NCI-H510A (cell line): ENCODE results near the gene BCORL1.

ENCODE experiments used
- DNase-seq: peaks from one replicate; lab custom pipeline; 2025; lab: John Stamatoyannopoulos, UW

Gene BCORL1

GRCh38 chrX:129965166-129965565 is 17.3 kb upstream of the BCORL1 start:
- no peak for DNase-seq

- no peak for DNase-seq
Observed at GRCh38 chrX:129968968-129969367, 13.5 kb upstream of the BCORL1 start.

GRCh38 chrX:129976441-129976840 is 6.0 kb upstream of the BCORL1 start:
- DNase-seq: no peak

GRCh38 chrX:129979207-129979920 is 3.1 kb upstream of the BCORL1 start:
- DNase-seq: no peak

GRCh38 chrX:129980001-129980401 is 2.4 kb upstream of the BCORL1 start:
- DNase-seq: no peak

- no peak for DNase-seq
Observed at GRCh38 chrX:129980540-129981199, 1.8 kb upstream of the BCORL1 start.

- DNase-seq: no peak
Observed at GRCh38 chrX:129981200-129981553, 1.3 kb upstream of the BCORL1 start.

- DNase-seq: no peak
Observed at GRCh38 chrX:129981752-129982299, 609 bp upstream of the BCORL1 start.

- DNase-seq: no peak
Observed at GRCh38 chrX:129983575-129984110, 1.2 kb downstream of the BCORL1 start.

- DNase-seq: no peak
Observed at GRCh38 chrX:129984111-129984958, 1.9 kb downstream of the BCORL1 start.

- DNase-seq: no peak
Observed at GRCh38 chrX:129987871-129988270, 5.4 kb downstream of the BCORL1 start.

- no peak for DNase-seq
Observed at GRCh38 chrX:129992181-129992580, 9.7 kb downstream of the BCORL1 start.

- no peak for DNase-seq
Observed at GRCh38 chrX:129996120-129996519, 13.7 kb downstream of the BCORL1 start.

GRCh38 chrX:129997086-129997485 is 14.7 kb downstream of the BCORL1 start:
- DNase-seq: no peak

- no peak for DNase-seq
Observed at GRCh38 chrX:129998021-129998420, 15.6 kb downstream of the BCORL1 start.

- no peak for DNase-seq
Observed at GRCh38 chrX:130001893-130002292, 19.5 kb downstream of the BCORL1 start.

- DNase-seq: no peak
Observed at GRCh38 chrX:130002541-130002940, 20.1 kb downstream of the BCORL1 start.

- no peak for DNase-seq
Observed at GRCh38 chrX:130005089-130005807, 22.8 kb downstream of the BCORL1 start.

- no peak for DNase-seq
Observed at GRCh38 chrX:130009658-130010223, 27.3 kb downstream of the BCORL1 start.

GRCh38 chrX:130012683-130013082 is 30.2 kb downstream of the BCORL1 start:
- no peak for DNase-seq

GRCh38 chrX:130013661-130014060 is 31.2 kb downstream of the BCORL1 start:
- DNase-seq: no peak
